ENCODE data around the gene PHF3. TPM values are rescaled to one million over a fixed set of nuclear protein-coding genes. Genes with fewer than 3 reads are reported as not detected.
A peak's percentile ranks its signal among the peaks of the same experiment; 100 is the strongest.

Gene PHF3
- total and polyA plus RNA-seq, 8 donors, result 5.4 to 42.9 (median 31.2) TPM

DNA sequence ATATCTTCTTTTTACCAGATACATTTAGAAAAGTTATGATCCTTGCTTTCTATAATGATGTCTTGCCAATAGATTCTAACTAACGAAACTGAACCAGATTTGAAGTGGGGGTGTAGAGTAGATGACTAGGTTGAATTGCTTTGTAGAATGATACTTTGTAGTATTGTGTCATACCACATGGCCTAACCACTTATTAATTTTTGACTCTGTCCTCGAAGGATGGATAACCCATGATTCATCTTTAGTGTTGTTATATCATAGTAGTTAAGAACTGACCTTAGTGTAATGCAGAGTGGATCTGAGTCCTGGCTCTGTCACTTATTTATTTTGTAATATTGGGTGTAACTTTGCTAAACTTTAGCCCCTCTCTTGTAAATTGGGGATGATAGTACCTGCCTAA lies 4.5 kb downstream of the PHF3 start:
- ATAC-seq (no peak), DNase-seq (no peak), FAIRE-seq (no peak)
- 58 to 69% methylated on average over 2 of the region's 2 CpGs for WGBS, 2 donors
- TF ChIP-seq, protein P1, sequence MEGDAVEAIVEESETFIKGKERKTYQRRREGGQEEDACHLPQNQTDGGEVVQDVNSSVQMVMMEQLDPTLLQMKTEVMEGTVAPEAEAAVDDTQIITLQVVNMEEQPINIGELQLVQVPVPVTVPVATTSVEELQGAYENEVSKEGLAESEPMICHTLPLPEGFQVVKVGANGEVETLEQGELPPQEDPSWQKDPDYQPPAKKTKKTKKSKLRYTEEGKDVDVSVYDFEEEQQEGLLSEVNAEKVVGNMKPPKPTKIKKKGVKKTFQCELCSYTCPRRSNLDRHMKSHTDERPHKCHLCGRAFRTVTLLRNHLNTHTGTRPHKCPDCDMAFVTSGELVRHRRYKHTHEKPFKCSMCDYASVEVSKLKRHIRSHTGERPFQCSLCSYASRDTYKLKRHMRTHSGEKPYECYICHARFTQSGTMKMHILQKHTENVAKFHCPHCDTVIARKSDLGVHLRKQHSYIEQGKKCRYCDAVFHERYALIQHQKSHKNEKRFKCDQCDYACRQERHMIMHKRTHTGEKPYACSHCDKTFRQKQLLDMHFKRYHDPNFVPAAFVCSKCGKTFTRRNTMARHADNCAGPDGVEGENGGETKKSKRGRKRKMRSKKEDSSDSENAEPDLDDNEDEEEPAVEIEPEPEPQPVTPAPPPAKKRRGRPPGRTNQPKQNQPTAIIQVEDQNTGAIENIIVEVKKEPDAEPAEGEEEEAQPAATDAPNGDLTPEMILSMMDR (IDR thresholded peaks at IDR 0.05), result no peak
- Histone ChIP-seq H3K4me3 (no peak overlapping the region), H3K27me3 (no peaks in the 10 kb centered on the region), H3K27ac (no peak overlapping the region), H3K4me1 (peaks cover 0 to 29% (median 19%) of the 10 kb centered on the region in 3 donors), H3K36me3 (no peaks in the 10 kb centered on the region), H3K9me3 (no peaks in the 10 kb centered on the region)
- intact Hi-C loops (cut with DNase I), result no loop called here

- no peak for FAIRE-seq
- intact Hi-C loops (cut with DNase I), result no loop called here
- Histone ChIP-seq H3K4me1 (peaks cover 0 to 21% (median 19%) of the 10 kb centered on the region in 3 donors), H3K27ac (no peak overlapping the region), H3K27me3 (no peaks in the 10 kb centered on the region), H3K4me3 (no peak overlapping the region), H3K9me3 (no peaks in the 10 kb centered on the region), H3K36me3 (no peaks in the 10 kb centered on the region)
- TF ChIP-seq, protein P1 (IDR thresholded peaks at IDR 0.05), result no peak
- peak in 2 of 4 donors; percentile 24 to 26 for ATAC-seq
- WGBS, 2 donors, result 0 to 3% methylated on average over 1 of the region's 1 CpG
- no peak for DNase-seq
Observed at GRCh38 chr6:63643862-63644261, 8.3 kb downstream of the PHF3 start.

DNA sequence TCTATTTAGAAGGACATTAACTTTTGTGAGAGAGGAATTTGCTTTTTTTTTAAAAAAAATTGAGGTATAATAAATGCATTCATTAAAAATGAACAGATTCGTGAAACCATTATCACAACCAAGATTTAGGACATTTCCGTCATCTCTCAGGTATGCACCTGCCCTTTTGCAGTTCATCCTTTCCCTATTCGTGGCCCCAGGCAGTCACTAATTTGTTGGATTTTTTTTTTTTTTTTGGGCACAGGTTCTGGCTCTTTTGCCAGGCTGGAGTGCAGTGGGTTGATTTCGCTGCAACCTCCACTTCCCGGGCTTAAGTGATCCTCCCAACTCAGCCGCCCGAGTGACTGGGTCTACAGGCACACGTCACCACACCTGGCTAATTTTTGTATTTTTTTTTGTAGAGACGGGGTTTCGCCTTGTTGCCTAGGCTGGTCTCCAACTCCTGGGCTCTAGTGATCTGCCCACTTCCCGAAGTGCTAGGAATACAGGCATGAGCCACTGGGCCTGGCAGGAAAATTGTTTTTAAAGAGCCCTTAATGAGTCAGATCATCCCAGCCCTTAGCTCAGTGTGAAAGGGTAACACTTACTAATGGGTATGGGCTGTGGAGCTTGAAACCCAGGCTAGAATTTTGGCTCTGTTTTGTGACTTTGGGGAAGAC lies 9.2 kb downstream of the PHF3 start:
- no peak overlapping the region for H3K4me3 ChIP-seq
- intact Hi-C loops (cut with DNase I), result no loop called here
- ATAC-seq, result peak in 2 of 4 donors; percentile 44 to 62
- H3K9me3 ChIP-seq, result no peaks in the 10 kb centered on the region
- no peak overlapping the region for H3K27ac ChIP-seq
- no peaks in the 10 kb centered on the region for H3K36me3 ChIP-seq
- 76 to 84% methylated on average over 11 of the region's 11 CpGs for WGBS, 2 donors
- no peak for FAIRE-seq
- TF ChIP-seq, protein P1 (IDR thresholded peaks at IDR 0.05), result no peak
- no peaks in the 10 kb centered on the region for H3K27me3 ChIP-seq
- H3K4me1 ChIP-seq, result peaks cover 9 to 19% (median 11%) of the 10 kb centered on the region in 3 donors
- DNase-seq, result no peak

DNA sequence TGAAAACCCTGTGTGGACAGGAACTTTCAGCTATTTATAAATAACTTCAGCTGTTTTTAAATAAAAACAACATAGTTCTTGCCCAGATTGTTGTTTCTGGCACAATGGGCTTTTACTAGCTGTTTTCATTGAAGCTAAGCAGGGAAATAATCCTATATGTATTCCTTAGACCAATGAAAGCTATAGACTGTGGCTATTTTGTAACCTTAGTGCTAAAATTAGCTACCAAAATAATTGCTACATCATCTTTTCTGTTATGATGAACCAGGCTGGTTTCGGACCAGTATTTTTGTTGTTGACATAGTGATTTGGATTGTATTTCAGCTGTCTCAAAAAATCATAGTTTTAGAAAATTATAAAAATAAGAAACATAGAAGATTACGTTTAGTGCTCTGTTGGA lies 13.7 kb downstream of the PHF3 start:
- 65 to 82% methylated on average over 2 of the region's 2 CpGs for WGBS, 2 donors
- ATAC-seq (no peak), DNase-seq (no peak), FAIRE-seq (no peak)
- no peak overlapping the region for H3K27ac ChIP-seq
- no peaks in the 10 kb centered on the region for H3K9me3 ChIP-seq
- intact Hi-C loops (cut with DNase I), result no loop called here
- TF ChIP-seq, protein P1 (IDR thresholded peaks at IDR 0.05), result no peak
- H3K4me1 ChIP-seq, result peaks cover 13 to 15% (median 15%) of the 10 kb centered on the region in 3 donors
- no peaks in the 10 kb centered on the region for H3K27me3 ChIP-seq
- no peak overlapping the region for H3K4me3 ChIP-seq
- H3K36me3 ChIP-seq, result no peaks in the 10 kb centered on the region

- FAIRE-seq, result no peak
- no peak for ATAC-seq
- intact Hi-C loops (cut with DNase I), result no loop called here
- H3K27ac ChIP-seq, result no peak overlapping the region
- no peaks in the 10 kb centered on the region for H3K27me3 ChIP-seq
- no peak overlapping the region for H3K4me3 ChIP-seq
- H3K9me3 ChIP-seq, result no peaks in the 10 kb centered on the region
- H3K4me1 ChIP-seq, result peaks cover 11 to 15% (median 13%) of the 10 kb centered on the region in 3 donors
- no peak for DNase-seq
- no peaks in the 10 kb centered on the region for H3K36me3 ChIP-seq
- TF ChIP-seq, protein P1 (IDR thresholded peaks at IDR 0.05), result no peak
Observed at GRCh38 chr6:63649847-63650265, 14.3 kb downstream of the PHF3 start.

Data from pancreas (tissue), 10 donors.